NCI-H146 treated with DMSO at 0.1 percent for 48 hours (cell line): ENCODE results near the gene NCOA3.
"Not testable (repeated sequence)": the region's sequence is repeated elsewhere in the genome, so short reads cannot be mapped to it uniquely, and the experiment has no call there.

Experiments used
- DNase-seq: peaks from one replicate; lab custom pipeline; 2025; ENCODE audit not compliant: unreplicated experiment; lab: John Stamatoyannopoulos, UW

Gene NCOA3

GRCh38 chr20:47561603-47562583, 60.2 kb downstream of the NCOA3 start:
- DNase-seq = no peak

GRCh38 chr20:47566269-47566668, 64.6 kb downstream of the NCOA3 start:
- no peak for DNase-seq

- peak; percentile 30 for DNase-seq
These were observed 66.3 kb downstream of the NCOA3 start for GRCh38 chr20:47568019-47568418.

- no peak for DNase-seq
These were observed 67.2 kb downstream of the NCOA3 start for GRCh38 chr20:47568837-47569410.

- no peak for DNase-seq
These were observed 69.7 kb downstream of the NCOA3 start for GRCh38 chr20:47571426-47571825.

- no peak for DNase-seq
These were observed 70.5 kb downstream of the NCOA3 start for GRCh38 chr20:47572105-47572729.

- DNase-seq = no peak
These were observed 71.9 kb downstream of the NCOA3 start for GRCh38 chr20:47573559-47573958.

GRCh38 chr20:47574616-47575364, 73.1 kb downstream of the NCOA3 start:
- DNase-seq = peak; percentile 77

- peak; percentile 75 for DNase-seq
These were observed 74.9 kb downstream of the NCOA3 start for GRCh38 chr20:47576516-47577033.

GRCh38 chr20:47577314-47577713, 75.6 kb downstream of the NCOA3 start:
- no peak for DNase-seq

GRCh38 chr20:47578543-47578942, 76.9 kb downstream of the NCOA3 start:
- no peak for DNase-seq

- DNase-seq = not testable (repeated sequence)
These were observed 79.0 kb downstream of the NCOA3 start for GRCh38 chr20:47580686-47581085.

- DNase-seq = no peak
These were observed 79.4 kb downstream of the NCOA3 start for GRCh38 chr20:47581090-47581489.

- DNase-seq = no peak
These were observed 81.9 kb downstream of the NCOA3 start for GRCh38 chr20:47583551-47583950.

- no peak for DNase-seq
These were observed 83.5 kb downstream of the NCOA3 start for GRCh38 chr20:47585087-47585747.

- DNase-seq = no peak
These were observed 85.1 kb downstream of the NCOA3 start for GRCh38 chr20:47586649-47587294.

GRCh38 chr20:47588158-47588557, 86.5 kb downstream of the NCOA3 start:
- no peak for DNase-seq

- DNase-seq = no peak
These were observed 89.5 kb downstream of the NCOA3 start for GRCh38 chr20:47591231-47591630.

- DNase-seq = no peak
These were observed 92.5 kb downstream of the NCOA3 start for GRCh38 chr20:47594157-47594556.

GRCh38 chr20:47595138-47595537, 93.5 kb downstream of the NCOA3 start:
- DNase-seq = not testable (repeated sequence)
